Measurements from ENCODE around the gene SERPINB6. TPM values are rescaled to one million over a fixed set of nuclear protein-coding genes. Genes with fewer than 3 reads are reported as not detected.
"Not testable (repeated sequence)": the region's sequence is repeated elsewhere in the genome, so short reads cannot be mapped to it uniquely, and the experiment has no call there.

Gene SERPINB6
- total RNA-seq, 1 experiment from 2014 or later: 115 TPM

GRCh38 chr6:2977799-2978590 is 6.6 kb upstream of the SERPINB6 start:
- DNase-seq (ENCODE audit: low spot score): no peak

- no peak for DNase-seq (ENCODE audit: low spot score)
Observed at GRCh38 chr6:2977290-2977689, 5.9 kb upstream of the SERPINB6 start.

- DNase-seq (ENCODE audit: low spot score): no peak
Observed at GRCh38 chr6:2976571-2977085, 5.3 kb upstream of the SERPINB6 start.

GRCh38 chr6:2976060-2976459 is 4.7 kb upstream of the SERPINB6 start:
- DNase-seq (ENCODE audit: low spot score): no peak

- DNase-seq (ENCODE audit: low spot score): no peak
Observed at GRCh38 chr6:2973676-2974075, 2.3 kb upstream of the SERPINB6 start.

- not testable (repeated sequence) for DNase-seq (ENCODE audit: low spot score)
Observed at GRCh38 chr6:2973180-2973579, 1.8 kb upstream of the SERPINB6 start.

GRCh38 chr6:2972685-2973084 is 1.3 kb upstream of the SERPINB6 start:
- DNase-seq (ENCODE audit: low spot score): not testable (repeated sequence)

- DNase-seq (ENCODE audit: low spot score): not testable (repeated sequence)
Observed at GRCh38 chr6:2972219-2972487, 786 bp upstream of the SERPINB6 start.

GRCh38 chr6:2970753-2971419 is 481 bp downstream of the SERPINB6 start:
- peak; percentile 33 for DNase-seq (ENCODE audit: low spot score)

GRCh38 chr6:2970034-2970685 is 1.2 kb downstream of the SERPINB6 start:
- no peak for DNase-seq (ENCODE audit: low spot score)

- no peak for DNase-seq (ENCODE audit: low spot score)
Observed at GRCh38 chr6:2969549-2969948, 1.8 kb downstream of the SERPINB6 start.

GRCh38 chr6:2968600-2969135 is 2.7 kb downstream of the SERPINB6 start:
- no peak for DNase-seq (ENCODE audit: low spot score)

GRCh38 chr6:2967936-2968335 is 3.4 kb downstream of the SERPINB6 start:
- no peak for DNase-seq (ENCODE audit: low spot score)

- DNase-seq (ENCODE audit: low spot score): no peak
Observed at GRCh38 chr6:2966347-2966746, 5.0 kb downstream of the SERPINB6 start.

GRCh38 chr6:2964793-2965505 is 6.4 kb downstream of the SERPINB6 start:
- no peak for DNase-seq (ENCODE audit: low spot score)

- no peak for DNase-seq (ENCODE audit: low spot score)
Observed at GRCh38 chr6:2963756-2964155, 7.6 kb downstream of the SERPINB6 start.

GRCh38 chr6:2962636-2963035 is 8.7 kb downstream of the SERPINB6 start:
- DNase-seq (ENCODE audit: low spot score): no peak

- DNase-seq (ENCODE audit: low spot score): no peak
Observed at GRCh38 chr6:2962004-2962403, 9.4 kb downstream of the SERPINB6 start.

- DNase-seq (ENCODE audit: low spot score): no peak
Observed at GRCh38 chr6:2961506-2961905, 9.9 kb downstream of the SERPINB6 start.

- DNase-seq (ENCODE audit: low spot score): no peak
Observed at GRCh38 chr6:2960935-2961334, 10.4 kb downstream of the SERPINB6 start.

- DNase-seq (ENCODE audit: low spot score): no peak
Observed at GRCh38 chr6:2959909-2960719, 11.3 kb downstream of the SERPINB6 start.

All from H4 (cell line).